ENCODE measurements around the gene CLCNKB.
"Not testable (repeated sequence)": the region's sequence is repeated elsewhere in the genome, so short reads cannot be mapped to it uniquely, and the experiment has no call there.

Gene CLCNKB

DNA sequence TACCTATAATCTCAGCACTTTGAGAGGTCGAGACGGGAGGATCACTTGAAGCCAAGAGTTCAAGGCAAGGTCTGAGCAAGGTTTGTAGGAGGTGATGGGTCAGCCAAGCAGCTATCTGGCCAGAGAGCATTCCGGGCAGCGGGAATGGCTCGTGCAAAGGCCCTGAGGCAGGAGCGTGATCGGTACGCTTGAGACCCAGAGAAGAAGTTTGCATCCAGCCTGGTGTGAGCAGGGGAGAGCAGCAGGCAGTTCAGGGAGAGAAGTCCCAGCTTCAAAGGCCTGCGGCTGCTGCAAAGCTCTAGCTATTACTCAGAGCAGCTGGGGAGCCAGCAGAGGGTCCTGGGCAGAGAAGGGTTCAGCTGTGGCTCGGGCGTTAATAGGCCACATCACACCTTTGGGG is 44.7 kb upstream of the CLCNKB start:
- Mint-ChIP-seq H3K27me3 (ENCODE audit: low read depth) (peaks cover 12% of the 10 kb centered on the region), H3K27ac (no peak overlapping the region), H3K36me3 (ENCODE audit: low read depth) (no peaks in the 10 kb centered on the region), H3K4me3 (no peak overlapping the region), H3K9me3 (no peaks in the 10 kb centered on the region), H3K4me1 (no peaks in the 10 kb centered on the region)
- TF ChIP-seq, protein P1, sequence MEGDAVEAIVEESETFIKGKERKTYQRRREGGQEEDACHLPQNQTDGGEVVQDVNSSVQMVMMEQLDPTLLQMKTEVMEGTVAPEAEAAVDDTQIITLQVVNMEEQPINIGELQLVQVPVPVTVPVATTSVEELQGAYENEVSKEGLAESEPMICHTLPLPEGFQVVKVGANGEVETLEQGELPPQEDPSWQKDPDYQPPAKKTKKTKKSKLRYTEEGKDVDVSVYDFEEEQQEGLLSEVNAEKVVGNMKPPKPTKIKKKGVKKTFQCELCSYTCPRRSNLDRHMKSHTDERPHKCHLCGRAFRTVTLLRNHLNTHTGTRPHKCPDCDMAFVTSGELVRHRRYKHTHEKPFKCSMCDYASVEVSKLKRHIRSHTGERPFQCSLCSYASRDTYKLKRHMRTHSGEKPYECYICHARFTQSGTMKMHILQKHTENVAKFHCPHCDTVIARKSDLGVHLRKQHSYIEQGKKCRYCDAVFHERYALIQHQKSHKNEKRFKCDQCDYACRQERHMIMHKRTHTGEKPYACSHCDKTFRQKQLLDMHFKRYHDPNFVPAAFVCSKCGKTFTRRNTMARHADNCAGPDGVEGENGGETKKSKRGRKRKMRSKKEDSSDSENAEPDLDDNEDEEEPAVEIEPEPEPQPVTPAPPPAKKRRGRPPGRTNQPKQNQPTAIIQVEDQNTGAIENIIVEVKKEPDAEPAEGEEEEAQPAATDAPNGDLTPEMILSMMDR (IDR thresholded peaks at IDR 0.05; ENCODE audit: unreplicated experiment in 3 of 3): no peak

DNA sequence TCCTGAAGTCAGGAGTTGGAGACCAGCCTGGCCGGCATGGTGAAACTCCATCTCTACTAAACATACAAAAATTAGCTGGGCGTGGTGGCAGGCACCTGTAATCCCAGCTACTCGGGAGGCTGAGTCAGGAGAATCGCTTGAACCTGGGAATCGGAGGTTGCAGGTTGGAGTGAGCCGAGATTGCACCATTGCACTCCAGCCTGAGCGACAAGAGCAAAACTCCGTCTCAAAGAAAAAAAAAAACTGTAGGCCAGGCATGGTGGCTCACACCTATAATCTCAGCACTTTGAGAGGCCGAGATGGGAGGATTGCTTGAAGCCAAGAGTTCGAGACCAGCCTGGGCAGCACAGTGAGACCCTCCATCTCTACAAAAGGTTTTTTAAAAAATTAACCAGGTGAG is 42.3 kb upstream of the CLCNKB start:
- H3K36me3 Mint-ChIP-seq (ENCODE audit: low read depth); H3K4me1 Mint-ChIP-seq; H3K27ac Mint-ChIP-seq; H3K4me3 Mint-ChIP-seq; H3K9me3 Mint-ChIP-seq: not testable (repeated sequence)
- H3K27me3 Mint-ChIP-seq (ENCODE audit: low read depth): peaks cover 12% of the 10 kb centered on the region

DNA sequence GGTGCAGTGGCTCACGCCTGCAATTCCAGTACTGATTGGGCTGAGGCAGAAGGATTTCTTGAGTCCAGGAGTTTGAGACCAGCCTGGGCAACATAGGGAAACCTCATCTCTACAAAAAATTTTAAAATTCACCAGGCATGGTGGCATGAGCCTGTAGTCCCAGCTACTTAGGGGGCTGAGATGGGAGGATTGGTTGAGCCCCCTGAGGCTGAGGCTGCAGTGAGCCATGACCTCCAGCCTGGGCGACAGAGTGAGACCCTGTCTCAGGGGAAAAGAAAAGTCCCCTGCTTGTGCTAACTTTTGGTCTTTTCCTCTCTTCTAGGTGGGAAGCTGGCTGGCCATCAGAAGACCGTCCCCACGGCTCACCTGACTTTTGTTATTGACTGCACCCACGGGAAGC is 38.0 kb upstream of the CLCNKB start:
- Mint-ChIP-seq H3K9me3 (no peaks in the 10 kb centered on the region), H3K27ac (no peak overlapping the region), H3K27me3 (ENCODE audit: low read depth) (peaks cover 4% of the 10 kb centered on the region), H3K4me1 (no peaks in the 10 kb centered on the region), H3K36me3 (ENCODE audit: low read depth) (no peaks in the 10 kb centered on the region), H3K4me3 (no peak overlapping the region)
- TF ChIP-seq, protein P1 (IDR thresholded peaks at IDR 0.05; ENCODE audit: unreplicated experiment in 3 of 3): no peak

DNA sequence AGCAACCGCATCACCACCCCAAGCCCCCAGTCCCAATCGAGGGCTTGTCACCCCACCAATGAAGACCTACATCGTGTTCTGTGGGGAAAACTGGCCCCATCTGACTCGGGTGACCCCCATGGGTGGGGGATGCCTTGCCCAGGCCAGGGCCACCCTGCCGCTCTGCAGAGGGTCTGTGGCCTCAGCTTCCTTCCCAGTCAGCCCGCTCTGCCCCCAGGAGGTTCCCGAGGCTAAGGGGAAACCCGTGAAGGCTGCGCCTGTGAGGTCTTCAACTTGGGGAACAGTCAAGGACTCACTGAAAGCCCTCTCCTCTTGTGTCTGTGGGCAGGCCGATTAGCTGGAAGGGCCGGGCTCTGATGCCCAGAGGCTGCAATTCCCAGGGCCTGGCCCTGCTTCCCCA is 37.6 kb upstream of the CLCNKB start:
- no peak overlapping the region for H3K4me3 Mint-ChIP-seq
- peaks cover 4% of the 10 kb centered on the region for H3K27me3 Mint-ChIP-seq (ENCODE audit: low read depth)
- no peaks in the 10 kb centered on the region for H3K36me3 Mint-ChIP-seq (ENCODE audit: low read depth)
- H3K27ac Mint-ChIP-seq: no peak overlapping the region
- no peaks in the 10 kb centered on the region for H3K4me1 Mint-ChIP-seq
- TF ChIP-seq, protein P1 (IDR thresholded peaks at IDR 0.05; ENCODE audit: unreplicated experiment in 3 of 3): no peak
- H3K9me3 Mint-ChIP-seq: no peaks in the 10 kb centered on the region

DNA sequence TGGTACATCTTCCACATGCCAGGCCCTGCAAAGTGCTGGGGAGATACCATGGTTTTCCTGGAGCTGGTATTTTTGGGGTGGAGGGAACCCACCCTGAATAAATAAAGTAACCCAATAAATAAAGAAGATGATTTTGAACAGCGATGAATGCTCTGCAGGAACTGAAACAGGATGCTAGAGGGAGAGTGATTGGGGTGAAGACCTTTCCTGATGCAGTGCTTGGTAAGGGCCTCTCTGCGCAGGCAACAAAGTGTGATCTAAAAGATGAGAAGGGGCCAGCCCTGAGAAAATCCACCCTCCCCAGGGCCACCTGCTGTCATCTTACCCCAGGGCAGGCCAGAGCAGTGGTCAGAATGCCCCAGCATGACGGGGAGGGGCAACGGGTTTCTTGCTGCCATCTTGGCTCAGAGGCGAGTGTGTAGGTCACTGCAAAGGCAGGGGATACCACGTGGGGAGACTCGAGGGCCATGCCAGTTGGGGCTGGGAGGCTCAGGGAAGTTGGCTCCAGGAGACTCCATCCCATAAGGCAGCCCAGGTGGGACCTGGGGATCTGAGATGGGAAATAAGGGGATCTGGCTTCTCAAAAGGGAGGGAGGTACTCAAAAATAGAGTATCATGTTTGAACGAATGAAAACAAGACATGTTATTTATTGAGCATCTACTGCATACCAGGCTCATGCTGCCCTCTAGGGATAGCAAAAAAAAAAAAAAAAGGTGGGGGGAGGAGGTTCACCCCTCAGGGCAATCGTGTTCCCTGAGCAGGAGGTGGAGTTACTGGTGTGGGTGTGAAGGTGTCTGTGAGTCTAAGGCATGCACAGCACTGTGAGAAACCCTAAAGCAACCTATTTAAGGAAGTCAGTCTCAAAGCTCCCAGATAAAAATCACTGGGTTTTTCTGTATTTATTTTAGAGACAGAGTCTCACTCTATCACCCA is 36.8 kb upstream of the CLCNKB start:
- no peak overlapping the region for H3K4me3 Mint-ChIP-seq
- no peaks in the 10 kb centered on the region for H3K9me3 Mint-ChIP-seq
- H3K4me1 Mint-ChIP-seq: no peaks in the 10 kb centered on the region
- no peak overlapping the region for H3K27ac Mint-ChIP-seq
- no peaks in the 10 kb centered on the region for H3K36me3 Mint-ChIP-seq (ENCODE audit: low read depth)
- peaks cover 4% of the 10 kb centered on the region for H3K27me3 Mint-ChIP-seq (ENCODE audit: low read depth)
- TF ChIP-seq, protein P1 (IDR thresholded peaks at IDR 0.05; ENCODE audit: unreplicated experiment in 3 of 3): no peak

DNA sequence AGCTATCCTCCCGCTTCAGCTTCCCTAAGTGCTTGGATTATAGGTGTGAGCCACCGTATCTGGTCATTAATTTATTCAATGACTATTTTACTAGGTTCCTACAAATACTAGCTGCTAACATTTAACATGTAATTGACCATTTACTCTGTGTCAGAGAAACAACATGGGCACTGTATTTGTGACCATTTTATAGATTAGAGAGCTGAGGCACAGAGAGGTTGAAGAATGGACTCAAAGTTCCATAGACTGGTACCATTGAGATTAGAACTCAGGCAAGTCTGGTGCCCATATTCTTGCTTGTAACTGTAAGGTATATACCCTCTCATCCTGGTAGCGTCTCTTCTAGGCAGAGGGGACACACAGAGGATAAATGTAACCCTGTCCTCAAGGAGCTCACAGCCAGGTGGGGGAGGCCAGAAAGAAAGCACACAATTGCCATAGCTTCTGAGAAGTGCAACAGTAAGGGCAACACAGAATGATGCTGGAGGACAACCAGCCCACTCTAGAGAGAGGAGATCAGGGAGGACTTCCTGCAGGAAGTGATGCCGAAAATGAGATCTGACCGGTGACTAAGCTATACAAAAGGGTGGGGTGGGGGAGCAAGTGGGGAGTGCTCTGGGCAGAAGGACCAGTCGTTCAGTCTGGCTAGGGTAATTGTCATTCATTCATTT is 35.8 kb upstream of the CLCNKB start:
- Mint-ChIP-seq H3K4me1 (no peaks in the 10 kb centered on the region), H3K36me3 (ENCODE audit: low read depth) (no peaks in the 10 kb centered on the region), H3K4me3 (no peak overlapping the region), H3K9me3 (no peaks in the 10 kb centered on the region), H3K27me3 (ENCODE audit: low read depth) (no peaks in the 10 kb centered on the region), H3K27ac (no peak overlapping the region)
- TF ChIP-seq, protein P1 (IDR thresholded peaks at IDR 0.05; ENCODE audit: unreplicated experiment in 3 of 3): no peak
